Superior temporal gyrus (tissue), 1 donor: ENCODE results near the gene FOS.
"Not testable (repeated sequence)": the region's sequence is repeated elsewhere in the genome, so short reads cannot be mapped to it uniquely, and the experiment has no call there.

ENCODE experiments used
- DNase-seq: peaks from one replicate; pipeline ENCODE4 v3.0.0-alpha.2; 2016; ENCODE audit errors: extremely low spot score

Gene FOS

GRCh38 chr14:75278422-75279152, at the start of gene FOS:
Gene FOS (plus strand): TSS chr14:75278828. CDS start chr14:75278983, 155 bp downstream.
- peak; percentile 96 for DNase-seq

- DNase-seq, result no peak
Observed at GRCh38 chr14:75229661-75230139, 48.9 kb upstream of the FOS start.

GRCh38 chr14:75230140-75230792, 48.4 kb upstream of the FOS start:
- no peak for DNase-seq

- no peak for DNase-seq
Observed at GRCh38 chr14:75231320-75231719, 47.3 kb upstream of the FOS start.

- DNase-seq, result no peak
Observed at GRCh38 chr14:75232191-75232590, 46.4 kb upstream of the FOS start.

- no peak for DNase-seq
Observed at GRCh38 chr14:75232597-75232996, 46.0 kb upstream of the FOS start.

- DNase-seq, result no peak
Observed at GRCh38 chr14:75234173-75235115, 44.2 kb upstream of the FOS start.

- not testable (repeated sequence) for DNase-seq
Observed at GRCh38 chr14:75235198-75235597, 43.4 kb upstream of the FOS start.

GRCh38 chr14:75236467-75236866, 42.2 kb upstream of the FOS start:
- no peak for DNase-seq

GRCh38 chr14:75236901-75237419, 41.7 kb upstream of the FOS start:
- no peak for DNase-seq

- peak; percentile 29 for DNase-seq
Observed at GRCh38 chr14:75238756-75239455, 39.7 kb upstream of the FOS start.

- DNase-seq, result no peak
Observed at GRCh38 chr14:75240781-75241180, 37.8 kb upstream of the FOS start.

- DNase-seq, result no peak
Observed at GRCh38 chr14:75242546-75243273, 35.9 kb upstream of the FOS start.

- no peak for DNase-seq
Observed at GRCh38 chr14:75244121-75244520, 34.5 kb upstream of the FOS start.

GRCh38 chr14:75246546-75247285, 31.9 kb upstream of the FOS start:
- DNase-seq, result no peak

GRCh38 chr14:75247286-75247922, 31.2 kb upstream of the FOS start:
- no peak for DNase-seq

- DNase-seq, result no peak
Observed at GRCh38 chr14:75247939-75248338, 30.7 kb upstream of the FOS start.

GRCh38 chr14:75249251-75249957, 29.2 kb upstream of the FOS start:
- DNase-seq, result no peak

- DNase-seq, result no peak
Observed at GRCh38 chr14:75249958-75250336, 28.7 kb upstream of the FOS start.
